CD1c-positive myeloid dendritic cell (primary cell): ENCODE results near the gene FOXL1.

Experiments used
- DNase-seq: peaks from one replicate; pipeline ENCODE4 v3.0.0-alpha.2; 2016; ENCODE audit errors: extremely low spot score

The FOXL1 gene

DNA sequence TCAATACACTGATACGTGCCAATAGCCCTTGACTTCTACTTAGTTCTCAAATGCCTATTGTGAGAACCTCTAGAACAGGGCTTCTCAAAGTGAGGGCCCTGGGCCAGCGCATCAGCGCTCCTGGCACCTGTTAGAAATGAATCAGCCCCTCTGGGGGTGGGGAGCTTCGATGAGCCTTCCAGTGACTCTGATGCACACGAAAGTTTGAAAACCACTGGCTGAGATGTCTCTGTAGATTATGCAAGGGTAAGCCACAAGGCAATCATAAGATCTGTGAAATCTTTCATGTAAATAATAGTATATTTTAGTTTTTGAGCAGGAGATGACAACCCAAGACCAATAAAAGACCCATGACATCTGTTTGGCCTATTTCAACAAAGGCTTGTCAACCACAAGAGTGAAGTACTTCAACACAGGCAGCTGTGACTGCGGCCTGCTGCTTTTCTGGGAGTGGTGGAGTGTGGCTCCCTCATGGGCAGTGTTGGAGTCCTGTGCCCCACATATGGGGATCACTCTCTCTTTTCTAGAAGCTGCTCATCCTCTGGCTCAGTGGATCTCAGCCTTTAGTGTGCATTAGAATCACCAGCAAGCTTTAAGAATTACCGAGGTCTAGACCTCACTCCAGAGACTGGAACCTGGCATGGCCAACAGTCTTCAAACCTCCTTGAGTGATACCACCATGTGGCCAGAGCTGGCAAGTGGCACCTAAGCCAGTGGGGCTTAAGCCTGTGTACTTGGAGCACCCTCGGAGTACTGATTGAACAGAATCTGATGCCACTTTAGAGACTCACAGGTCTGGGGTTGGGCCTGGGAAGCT is 29.1 kb upstream of the FOXL1 start:
- DNase-seq = no peak

DNA sequence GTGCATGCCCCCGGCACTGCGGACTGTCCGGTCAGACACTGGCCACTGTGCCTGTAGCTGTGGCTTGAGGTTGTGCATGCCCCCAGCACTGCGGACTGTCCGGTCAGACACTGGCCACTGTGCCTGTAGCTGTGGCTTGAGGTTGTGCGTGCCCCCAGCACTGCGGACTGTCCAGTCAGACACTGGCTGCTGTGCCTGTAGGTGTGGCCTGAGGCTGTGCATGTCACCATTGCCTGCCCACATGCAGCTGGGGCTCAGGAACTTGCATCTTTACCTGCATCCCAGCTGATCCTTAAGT is 28.5 kb upstream of the FOXL1 start:
- no peak for DNase-seq

DNA sequence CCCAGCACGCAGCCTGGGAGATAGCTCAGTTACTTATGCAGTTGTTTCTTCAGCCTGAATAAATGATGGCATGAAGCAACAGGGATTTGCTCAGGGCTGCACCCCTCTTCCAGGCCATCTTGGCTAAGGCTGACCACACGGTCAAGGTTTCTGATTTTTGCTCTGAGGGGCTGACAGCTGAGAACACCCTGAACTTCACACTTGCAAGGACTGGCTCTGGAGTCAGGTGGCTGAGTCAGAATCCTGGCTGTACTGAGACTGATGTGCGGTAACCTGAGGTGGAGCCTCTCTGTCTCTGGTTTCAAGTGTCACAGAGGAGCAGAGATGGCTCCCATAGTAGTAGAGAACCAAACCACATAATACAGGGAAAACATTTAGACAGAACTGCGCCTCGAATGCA is 28.1 kb upstream of the FOXL1 start:
- DNase-seq = no peak

DNA sequence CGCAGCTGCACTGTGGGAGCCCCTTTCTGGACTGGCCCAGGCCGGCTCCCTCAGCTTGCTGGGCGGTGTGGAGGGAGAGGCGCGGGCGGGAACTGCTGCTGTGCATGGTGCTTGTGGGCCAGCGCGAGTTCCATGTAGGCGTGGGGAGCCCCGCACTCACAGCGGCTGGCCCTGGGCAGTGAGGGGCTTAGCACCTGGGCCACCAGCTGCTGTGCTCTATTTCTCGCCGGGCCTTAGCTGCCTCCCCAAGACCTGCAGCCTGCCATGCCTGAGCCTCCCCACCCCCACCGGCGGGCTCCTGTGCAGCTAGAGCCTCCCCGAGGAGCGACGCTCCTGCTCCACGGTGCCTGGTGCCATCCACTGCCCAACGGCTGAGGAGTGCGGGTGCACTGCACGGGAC is 25.0 kb upstream of the FOXL1 start:
- no peak for DNase-seq

DNA sequence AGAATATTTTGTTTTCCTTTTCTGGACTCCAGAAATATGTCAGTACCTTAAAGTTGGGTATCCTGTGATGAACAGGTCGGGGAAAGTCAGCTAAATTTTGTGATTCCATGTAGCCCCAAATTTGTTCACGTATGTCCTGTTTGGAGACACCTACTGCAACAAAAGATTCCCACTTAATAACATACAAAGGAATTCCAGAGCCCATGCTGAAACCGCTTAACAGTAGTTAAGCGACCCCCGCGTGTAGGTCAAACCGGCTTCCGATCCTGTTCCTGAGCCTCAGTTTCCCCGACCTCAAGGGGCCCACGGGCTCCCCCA is 23.8 kb upstream of the FOXL1 start:
- DNase-seq = no peak

DNA sequence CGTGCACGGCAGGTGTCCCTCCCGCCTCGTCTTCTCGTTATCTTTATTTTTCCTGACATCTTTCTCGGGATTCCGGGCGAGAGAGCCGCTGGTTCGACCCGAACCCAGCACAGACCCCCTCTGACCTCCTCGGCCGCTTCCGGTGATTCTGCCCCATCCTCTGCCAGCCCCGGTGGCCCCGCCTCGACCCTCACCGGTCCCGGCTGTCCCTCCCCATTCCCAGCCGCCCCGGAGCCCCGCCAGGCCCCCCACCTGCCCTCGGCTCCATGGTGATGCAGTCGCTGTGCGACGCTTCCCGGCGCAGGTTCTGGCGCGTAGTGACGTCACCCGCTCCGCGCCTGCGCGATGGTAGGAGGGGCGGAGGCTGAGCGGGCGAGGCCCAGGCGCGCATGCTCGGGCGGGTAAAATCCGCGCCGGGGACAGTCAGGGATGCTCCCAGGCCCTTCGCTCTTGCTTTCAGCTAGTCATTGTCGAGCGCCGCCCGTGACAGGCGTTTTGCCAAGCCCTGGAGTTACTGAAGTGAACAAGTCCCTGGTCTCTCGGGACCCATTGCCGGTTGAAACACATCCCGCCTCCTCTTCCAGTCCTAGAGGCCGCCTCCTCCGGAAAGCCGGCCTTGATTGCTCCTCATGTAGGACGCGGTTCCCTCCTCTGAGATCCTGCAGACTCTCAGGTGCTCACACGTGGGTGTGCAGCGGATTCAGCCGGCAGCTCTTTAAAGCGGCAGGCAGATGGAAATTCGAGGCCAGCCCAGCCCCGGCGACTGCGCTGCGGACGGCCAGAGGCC is 23.2 kb upstream of the FOXL1 start, which contains the start of gene MTHFSD:
Gene MTHFSD, minus strand, starts transcription at position 319 of the 787 bp plus-strand sequence. Its CDS starts 51 bp downstream, at position 268.
- peak; percentile 97 for DNase-seq

DNA sequence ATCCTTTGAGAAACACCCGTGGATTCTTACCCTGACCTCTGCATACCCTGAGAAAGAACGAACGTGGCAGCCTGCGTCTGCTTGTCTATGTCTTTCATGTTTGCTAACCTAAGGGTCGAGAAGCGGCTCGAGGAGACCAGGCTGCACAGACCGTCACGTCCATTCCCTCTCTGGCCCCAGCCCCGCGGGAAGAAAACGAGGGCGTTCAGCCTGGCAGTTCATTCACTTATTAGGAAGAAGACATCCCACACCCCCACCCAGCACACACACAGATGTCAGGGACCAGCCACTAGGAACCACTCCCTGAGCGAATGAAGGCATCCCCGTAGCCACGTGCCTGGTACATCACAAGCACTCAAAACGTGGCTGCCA is 22.7 kb upstream of the FOXL1 start:
- DNase-seq = no peak

DNA sequence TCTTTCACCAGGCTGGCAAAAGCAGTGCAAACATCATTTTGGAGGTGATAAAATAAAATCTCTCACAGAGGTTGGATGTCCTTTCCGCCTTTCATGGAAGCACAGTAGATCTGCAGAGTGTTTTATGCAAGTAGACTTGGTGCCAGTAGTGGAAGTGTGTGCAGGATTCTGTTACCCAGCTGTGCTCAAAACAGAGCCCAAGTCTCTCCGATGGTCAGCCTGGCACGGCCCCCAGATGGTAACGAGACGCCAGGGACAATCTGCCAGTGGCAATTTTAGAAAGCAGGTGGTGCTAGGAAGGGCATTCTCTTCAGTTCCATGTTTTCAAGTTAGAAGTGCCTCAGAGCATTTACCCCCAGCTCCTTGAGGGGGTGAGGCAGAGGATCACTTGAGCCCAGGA is 21.8 kb upstream of the FOXL1 start:
- DNase-seq = no peak

DNA sequence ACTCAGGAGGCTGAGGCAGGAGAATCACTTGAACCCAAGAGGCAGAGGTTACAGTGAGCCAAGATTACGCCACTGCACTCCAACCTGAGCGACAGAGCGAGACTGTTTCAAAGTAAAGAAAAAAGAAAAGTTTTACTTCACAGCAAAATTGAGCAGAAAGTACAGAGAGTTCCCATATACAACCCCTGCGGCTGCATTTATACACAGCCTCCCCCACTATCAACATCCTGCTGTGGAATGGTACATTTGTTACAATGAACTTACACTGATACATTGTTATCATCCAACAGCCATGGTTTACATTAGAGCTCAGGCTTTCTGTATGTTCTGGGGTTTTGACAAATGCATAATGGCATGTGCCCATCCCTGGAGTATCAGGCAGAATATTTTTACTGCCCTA is 20.8 kb upstream of the FOXL1 start:
- no peak for DNase-seq

DNA sequence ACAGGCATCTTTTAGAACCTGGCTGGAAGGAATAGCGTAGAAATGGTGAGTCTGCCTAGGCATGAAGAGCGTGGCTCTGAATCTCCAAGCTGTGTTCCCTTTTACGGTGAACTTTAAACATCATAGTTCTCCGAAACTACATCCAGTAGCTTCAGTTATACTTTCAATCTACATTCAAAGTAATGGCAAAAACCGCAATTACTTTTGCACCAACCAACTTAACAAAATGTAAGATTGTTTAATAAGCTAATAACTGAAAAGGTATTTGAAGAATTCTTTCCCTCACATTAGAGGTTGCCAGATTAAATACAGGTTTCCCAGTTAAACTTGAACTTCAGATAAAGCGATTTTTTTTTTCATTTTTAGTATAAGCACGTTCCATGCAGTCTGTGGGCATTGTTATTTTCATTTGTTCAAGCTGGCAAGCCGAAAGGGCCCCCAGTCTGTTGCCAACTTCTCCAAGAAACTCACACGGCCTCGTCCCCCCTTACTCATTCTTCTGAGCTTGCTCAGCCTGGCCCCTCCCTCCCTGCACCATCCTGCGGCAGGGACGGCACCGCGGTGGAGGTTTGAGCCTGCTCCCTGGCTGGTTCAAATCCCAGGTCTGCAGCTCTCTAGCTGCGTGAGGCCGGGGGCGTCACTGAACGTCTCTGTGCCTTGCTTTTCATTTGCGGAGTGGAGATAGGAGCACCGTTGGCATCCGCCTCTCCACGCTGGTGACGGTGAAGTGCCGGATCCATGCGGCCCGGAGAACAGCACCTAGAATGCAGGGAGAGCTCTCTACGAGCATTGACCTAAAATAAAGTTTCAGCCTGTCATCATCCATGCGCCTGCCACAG is 19.8 kb upstream of the FOXL1 start:
- no peak for DNase-seq

DNA sequence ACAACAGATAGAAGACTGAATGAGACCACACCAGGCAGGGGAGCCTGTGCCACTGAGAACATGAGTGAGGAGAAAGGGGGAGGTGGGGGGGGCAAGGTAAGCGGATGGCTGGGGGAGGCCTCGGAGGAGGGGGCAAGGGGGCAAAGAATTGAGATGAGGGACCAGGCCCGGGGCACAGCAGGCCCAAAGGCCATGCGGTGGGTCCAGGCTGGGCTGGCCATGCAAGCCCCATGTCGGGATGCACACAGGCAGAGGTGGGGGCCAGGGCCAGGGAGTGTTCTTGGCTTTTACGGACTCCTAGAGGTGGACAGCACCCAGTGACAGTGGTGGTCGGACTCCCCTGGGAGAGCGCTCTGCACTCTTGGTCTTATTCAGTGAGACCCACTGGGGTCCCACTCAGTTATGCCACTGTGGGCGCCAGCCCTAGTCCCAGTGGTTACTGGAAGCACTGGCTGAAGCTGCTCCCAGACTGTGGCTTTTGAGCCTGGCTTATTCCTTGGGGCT is 18.5 kb upstream of the FOXL1 start:
- no peak for DNase-seq

DNA sequence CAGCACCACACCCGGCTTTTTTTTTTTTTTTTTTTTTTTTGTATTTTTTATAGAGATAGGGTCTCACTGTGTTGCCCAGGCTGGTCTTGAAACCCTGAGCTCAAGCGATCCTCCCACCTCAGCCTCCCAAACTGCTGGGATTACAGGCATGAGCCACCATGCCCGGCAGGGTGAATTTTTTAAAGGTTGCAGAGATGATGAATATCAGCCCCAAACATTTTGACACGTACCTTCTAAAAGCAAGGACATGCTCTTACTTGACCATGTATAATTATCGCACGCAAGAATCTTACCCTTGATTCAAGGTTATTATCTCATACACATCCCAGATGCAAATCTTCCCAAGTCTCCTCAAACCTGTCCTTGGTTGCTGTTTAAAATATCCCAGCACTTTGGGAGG is 16.0 kb upstream of the FOXL1 start:
- no peak for DNase-seq

DNA sequence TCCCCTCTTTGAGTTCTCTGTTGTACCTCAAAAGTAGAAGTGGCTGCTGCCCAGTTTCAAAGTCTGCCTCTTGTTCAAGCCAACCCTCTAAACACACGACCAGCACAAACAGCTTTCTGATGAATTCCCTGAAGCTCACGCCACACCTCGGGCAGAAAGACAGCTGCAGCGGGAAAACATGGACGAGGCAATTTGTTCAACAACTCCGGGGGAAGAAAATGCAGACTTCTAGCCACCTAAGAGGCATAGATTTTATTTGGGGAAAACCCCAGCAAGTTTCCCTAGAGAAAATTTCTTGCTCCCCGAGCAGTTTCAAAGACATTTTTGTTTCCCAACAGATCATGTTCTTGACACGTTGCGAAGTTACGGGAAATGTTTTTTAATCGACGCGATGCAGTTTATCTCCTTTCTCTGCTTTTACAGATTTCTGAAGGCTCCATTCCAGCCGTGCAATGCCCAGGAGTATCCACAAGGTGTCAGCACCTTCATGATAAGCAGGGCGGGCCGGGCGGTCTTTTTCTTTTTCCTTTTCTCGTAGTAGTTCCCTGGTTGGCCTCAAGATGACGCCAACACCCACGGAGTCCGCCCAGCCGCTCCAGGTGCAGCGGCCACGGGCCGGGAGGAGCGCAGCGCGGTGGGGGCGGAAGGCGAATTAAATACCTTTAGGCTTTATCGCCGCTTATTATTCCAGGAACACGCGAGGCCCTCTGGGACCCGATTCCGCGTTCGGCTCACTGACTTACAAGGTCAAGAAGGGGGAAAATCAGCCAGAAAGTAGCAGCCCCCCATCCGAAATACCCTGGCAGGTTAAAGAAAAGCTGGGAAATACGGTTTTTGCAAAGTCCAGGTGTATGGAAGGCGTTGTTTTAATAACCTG is 14.6 kb upstream of the FOXL1 start:
- DNase-seq = peak; percentile 93

DNA sequence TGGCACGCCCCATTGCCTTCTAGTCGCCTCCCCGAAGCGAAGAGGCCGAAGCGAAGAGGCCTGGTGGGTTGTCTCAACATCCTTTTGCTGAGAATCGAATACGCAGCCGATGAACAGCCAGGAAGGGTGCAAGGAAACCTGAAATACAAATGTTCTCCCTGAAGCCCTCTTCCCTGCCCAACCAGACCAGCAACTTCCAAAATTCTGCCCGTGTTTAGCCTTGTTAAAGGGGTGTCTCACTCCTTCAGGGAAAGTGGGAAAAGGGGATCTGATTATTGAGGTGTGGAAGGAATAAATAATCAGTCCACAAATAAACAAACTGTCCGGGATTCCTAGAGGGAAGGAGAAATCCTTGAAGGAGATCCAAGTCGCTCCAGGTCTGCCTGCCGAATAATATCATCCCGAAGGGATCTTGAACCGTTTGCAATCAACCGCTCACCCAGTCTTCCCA is 13.1 kb upstream of the FOXL1 start:
- DNase-seq = no peak

DNA sequence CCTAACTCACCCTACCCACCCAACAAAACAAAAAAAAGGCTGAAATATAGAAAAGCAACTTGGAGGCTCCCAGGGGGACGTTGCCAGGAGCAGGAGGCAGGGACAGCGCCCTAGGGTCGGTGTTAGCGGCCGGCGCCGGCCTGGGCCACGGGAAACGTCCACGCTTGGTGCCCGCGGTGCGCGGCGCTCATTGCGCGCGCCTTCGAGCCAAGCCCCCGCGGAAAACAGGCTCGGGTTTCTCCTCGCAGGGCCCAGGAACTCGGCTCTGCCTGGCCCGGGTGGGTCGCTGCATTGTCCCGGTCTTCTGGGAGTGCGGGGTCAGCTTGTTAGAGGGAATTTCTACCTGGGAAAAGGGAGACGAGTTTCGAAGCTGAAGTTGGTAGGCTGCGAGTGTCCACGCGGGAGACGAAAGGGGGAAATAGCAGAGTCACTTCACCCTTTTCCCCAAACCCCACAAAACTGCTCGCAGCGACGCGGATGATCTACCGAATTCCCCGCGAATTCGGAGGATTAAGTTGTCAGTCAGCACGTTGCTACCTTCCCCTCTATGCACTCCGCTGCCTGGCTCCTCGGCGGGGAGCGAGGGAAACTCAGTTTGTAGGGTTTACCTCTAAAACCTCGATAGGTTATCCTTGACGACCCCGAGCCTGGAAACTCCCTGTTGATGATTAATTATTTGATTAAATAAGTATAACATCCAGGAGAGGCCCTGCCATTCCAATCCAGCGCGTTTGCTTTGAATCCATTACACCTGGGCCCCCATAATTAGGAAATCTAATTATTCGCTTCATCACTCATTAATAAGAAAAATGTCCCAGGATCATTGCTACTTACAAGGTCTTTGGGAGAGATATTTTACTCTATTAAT is 12.5 kb upstream of the FOXL1 start:
- no peak for DNase-seq

DNA sequence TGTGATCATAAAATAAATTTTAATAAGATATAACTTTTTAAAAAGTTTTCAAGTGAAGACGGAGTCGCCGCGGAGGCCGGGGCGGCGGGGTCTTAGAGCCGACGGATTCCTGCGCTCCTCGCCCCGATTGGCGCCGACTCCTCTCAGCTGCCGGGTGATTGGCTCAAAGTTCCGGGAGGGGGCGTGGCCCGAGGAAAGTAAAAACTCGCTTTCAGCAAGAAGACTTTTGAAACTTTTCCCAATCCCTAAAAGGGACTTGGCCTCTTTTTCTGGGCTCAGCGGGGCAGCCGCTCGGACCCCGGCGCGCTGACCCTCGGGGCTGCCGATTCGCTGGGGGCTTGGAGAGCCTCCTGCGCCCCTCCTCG is 11.8 kb upstream of the FOXL1 start, which contains the start of gene FOXC2:
Gene FOXC2, plus strand, starts transcription at position 229 of the 365 bp plus-strand sequence. CDS start 507 bp downstream, outside the sequence.
- peak; percentile 20 for DNase-seq

DNA sequence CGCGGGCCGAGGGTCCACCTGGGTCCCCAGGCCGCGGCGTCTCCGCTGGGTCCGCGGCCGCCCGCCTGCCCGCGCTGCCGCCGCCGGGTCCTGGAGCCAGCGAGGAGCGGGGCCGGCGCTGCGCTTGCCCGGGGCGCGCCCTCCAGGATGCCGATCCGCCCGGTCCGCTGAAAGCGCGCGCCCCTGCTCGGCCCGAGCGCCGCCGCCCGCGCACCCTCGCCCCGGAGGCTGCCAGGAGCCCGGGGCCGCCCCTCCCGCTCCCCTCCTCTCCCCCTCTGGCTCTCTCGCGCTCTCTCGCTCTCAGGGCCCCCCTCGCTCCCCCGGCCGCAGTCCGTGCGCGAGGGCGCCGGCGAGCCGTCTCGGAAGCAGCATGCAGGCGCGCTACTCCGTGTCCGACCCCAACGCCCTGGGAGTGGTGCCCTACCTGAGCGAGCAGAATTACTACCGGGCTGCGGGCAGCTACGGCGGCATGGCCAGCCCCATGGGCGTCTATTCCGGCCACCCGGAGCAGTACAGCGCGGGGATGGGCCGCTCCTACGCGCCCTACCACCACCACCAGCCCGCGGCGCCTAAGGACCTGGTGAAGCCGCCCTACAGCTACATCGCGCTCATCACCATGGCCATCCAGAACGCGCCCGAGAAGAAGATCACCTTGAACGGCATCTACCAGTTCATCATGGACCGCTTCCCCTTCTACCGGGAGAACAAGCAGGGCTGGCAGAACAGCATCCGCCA is 11.2 kb upstream of the FOXL1 start:
- DNase-seq = no peak

DNA sequence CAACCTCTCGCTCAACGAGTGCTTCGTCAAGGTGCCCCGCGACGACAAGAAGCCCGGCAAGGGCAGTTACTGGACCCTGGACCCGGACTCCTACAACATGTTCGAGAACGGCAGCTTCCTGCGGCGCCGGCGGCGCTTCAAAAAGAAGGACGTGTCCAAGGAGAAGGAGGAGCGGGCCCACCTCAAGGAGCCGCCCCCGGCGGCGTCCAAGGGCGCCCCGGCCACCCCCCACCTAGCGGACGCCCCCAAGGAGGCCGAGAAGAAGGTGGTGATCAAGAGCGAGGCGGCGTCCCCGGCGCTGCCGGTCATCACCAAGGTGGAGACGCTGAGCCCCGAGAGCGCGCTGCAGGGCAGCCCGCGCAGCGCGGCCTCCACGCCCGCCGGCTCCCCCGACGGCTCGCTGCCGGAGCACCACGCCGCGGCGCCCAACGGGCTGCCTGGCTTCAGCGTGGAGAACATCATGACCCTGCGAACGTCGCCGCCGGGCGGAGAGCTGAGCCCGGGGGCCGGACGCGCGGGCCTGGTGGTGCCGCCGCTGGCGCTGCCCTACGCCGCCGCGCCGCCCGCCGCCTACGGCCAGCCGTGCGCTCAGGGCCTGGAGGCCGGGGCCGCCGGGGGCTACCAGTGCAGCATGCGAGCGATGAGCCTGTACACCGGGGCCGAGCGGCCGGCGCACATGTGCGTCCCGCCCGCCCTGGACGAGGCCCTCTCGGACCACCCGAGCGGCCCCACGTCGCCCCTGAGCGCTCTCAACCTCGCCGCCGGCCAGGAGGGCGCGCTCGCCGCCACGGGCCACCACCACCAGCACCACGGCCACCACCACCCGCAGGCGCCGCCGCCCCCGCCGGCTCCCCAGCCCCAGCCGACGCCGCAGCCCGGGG is 10.4 kb upstream of the FOXL1 start:
- DNase-seq = no peak
